HL-60/S4 treated with phorbol 12-myristate 13-acetate at 8.2 ng/mL for 4 days and 3 days (cell line): ENCODE data around the gene FADS3.

Source experiments
- in situ Hi-C: fragments of 300-500 bp; cut with MboI; formaldehyde crosslinking; loops from 2 replicates; pipeline ENCODE4 v1.15.0; 2022; ENCODE audit warnings: low sequenced_read_pairs

The FADS3 gene

DNA sequence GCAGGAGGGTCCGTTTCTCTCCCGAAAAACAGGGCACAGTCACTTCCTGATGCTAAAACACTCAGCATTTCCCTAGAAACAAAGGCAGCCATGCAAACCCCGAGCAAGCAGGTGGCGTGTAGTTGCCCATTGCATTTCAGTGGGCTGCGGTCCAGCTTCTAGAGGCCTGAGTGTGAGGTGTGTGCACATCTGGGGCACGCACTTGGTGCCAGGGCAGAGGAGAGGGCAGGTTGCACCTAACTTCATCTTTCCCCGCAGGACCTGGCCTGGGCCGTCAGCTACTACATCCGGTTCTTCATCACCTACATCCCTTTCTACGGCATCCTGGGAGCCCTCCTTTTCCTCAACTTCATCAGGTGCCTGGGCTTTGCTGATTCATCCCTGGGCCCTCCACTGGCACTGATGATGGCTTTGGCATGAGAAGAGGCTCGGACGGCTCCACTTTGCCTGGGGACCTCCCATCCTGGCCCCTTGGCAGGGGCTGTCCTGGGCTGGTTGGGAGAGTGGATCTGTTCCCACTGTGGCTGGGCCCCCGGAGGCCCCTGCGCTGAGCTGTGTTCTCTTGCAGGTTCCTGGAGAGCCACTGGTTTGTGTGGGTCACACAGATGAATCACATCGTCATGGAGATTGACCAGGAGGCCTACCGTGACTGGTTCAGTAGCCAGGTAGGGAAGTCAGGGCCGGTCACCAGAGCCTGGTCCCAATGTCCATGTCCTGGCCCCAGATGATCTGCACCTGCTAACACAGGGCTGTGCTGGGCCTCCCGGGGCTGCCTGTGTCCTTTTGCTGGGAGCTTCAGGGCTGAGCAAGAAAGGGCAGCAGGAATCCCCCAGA lies 28.4 kb downstream of the FADS3 start:
- in situ Hi-C loops: no loop called here

DNA sequence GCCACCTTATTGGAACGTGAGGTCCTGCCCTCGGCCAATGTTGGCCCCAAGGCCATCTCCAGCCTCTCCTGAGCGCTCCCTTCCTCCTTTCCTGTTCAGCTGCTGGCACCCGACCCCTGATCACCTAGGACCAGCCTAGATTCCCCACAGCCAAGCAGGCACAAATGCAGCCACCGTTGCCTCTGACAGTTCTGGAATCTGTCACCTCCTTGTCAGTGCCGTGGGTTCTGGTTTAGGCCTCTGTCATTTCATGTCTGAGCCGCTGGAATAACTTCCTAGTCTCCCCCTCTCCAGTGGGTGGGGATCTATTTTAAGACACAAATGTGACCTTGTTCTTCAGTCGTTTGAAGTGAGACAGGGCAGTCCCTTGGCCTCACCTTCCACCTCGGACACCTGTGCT lies 29.7 kb downstream of the FADS3 start:
- in situ Hi-C loops: no loop called here

DNA sequence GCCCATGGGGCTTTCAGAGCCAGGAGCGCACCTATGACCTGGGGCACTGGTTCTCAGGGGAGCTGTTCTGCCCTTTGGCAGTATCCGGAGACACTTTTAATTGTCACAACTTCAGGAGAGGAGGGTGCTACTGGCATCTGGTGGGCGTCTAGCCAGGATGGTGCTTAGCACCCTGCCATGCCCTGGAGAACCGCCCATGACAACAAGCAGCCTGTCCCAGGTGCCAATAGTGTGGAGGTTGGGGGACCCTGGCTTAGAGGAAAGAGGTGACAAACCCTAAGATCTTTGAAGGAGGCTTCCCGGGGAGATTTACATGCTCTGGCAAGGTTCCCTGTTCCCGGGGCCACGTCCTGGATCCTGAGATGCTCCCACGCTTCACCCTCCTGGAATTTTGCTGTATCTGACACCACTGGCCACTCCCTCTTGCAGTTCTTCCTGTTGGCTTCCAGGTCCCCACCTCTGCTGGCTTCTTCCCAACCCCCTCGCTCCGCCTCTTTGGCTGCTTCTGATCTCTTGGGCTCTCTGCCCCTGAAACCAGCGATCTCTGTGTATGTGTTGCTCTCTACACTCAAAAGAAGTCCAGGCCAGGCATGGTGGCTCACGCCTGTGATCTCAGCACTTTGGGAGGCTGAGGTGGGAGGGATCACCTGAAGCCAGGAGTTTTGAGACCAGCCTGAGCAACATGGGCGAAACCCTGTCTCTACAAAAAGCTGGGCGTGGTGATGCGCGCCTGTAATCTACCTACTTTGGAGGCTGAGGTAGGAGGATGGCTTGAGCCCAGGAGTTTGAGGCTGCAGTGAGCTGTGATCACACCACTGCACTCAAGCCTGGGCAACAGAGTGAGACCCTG lies 31.1 kb downstream of the FADS3 start:
- in situ Hi-C loops: no loop called here

DNA sequence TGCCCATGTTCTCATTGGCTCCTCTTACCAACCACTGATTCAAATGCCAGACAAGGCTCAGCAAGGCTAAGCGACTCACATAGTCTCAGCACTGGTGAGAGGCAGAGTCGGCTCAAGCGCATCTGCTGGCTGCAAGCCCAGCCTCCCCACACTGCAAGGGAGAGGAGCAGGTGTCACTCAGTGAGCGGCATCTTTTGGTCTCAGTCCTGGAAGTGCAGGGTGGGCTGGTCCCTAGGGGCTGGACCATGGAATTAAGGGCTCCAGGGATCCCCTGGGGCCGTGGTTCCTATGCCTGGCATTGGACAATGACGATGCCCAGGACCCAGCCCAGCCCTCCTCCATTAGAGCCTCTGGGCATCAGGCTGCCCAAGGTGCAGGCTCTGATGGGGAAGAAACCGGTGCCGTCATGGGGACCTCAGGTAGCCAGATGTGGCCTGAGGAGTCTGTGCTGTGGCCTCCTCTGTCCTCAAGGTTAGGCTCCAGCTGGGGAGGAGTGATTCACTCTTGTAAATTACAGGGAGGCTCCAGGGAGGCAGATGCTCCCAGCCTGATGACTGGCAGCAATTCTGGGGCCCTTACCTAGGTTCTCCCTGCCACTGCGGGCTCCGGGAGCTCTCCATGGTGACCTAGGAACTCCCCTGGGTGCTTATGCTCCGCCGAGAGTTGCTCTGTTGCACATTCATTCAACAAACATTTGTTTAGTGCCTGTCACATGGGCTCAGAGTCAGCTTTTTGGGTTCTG lies 35.2 kb downstream of the FADS3 start:
- in situ Hi-C loops: no loop called here

DNA sequence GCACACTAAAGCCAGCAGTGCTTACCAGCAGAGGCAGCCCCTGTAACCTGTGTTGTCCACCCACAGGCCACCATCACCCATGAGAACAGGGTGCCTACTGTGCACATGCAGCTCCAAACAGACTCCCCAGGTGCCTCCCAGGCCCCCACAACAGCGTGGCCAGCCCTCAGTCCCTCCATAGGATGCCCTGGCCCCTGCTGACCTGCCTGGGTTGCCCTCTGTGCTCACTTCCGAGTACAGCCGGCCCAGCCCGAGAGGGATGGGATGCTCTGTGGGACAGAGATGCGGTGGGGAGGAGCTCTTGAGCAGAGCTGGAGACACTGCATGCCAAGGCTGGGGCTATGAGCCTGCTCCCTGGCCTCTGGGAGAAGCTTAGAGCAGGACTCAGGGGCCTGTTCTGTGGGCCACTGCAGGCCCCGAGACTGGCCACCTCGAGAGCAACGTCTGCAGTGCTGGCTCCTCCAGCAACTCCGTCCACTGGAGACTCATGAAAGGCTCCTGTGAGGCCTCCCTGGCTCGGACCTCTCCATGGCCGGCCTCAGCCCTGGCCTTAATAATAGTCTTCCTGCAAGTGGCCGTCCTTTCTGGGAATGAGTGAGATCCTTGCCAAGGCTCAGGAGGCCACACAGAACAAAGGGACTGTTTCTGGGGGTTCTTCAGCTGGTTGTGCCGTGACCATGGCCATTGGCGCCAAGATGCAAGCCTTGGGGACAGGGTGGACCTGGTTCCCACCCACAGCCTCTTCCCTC lies 36.2 kb downstream of the FADS3 start:
- in situ Hi-C loops: no loop called here

DNA sequence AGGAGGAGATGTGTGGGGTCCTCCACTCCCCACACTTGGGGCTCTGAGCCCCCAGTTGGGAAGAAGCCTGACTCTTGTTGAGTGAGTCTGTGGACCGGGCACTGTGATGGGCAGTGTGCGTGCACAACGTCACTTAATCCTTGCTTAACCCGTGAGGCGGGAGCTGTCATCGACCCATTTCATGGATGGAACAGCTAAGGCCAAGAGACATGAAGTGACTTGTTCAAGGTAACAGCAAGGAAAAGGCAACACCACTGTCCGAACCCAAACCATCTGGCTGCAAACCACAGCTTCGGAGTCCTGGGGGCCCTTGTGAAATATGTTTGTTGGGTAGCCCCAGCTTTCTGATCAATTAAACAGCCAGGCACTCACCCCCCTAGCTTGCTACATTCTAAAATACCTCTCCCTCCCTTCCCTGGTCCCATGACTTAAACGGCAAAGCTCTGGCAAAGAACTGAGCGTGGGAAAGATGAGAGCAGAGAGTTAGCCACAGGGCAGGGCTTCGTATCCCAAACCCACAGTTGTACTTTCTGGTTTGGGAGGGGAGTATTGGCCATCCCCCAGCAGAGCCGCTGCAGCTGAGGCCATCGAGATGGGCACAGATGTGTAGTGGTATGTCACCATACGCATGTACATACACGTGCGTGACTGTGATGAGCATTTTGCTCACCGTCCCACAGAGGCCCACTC lies 37.0 kb downstream of the FADS3 start:
- in situ Hi-C loops: no loop called here

DNA sequence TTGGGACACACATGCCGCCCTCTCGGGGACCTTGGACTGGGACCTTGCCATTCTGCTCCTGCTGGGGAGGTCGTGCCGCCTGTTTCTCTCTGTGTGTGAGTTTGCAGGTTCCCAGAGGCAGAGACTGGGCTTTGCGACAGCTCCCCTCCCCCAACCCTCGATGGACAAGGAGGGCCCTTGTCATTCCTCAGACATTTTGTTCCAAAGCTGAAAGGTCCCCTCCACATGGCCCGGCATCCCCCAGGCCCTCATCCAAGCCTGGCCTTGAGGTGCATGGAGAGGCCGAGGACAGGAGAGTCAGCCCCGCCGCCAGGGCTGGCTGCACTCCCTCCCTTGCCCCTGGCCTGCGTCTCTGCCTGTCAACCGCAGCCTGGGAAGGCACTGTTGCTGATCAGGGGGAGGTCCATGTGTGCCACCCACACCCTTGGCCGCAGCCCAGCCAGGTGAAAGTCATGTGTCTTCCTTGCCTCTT lies 37.6 kb downstream of the FADS3 start:
- in situ Hi-C loops: no loop called here

DNA sequence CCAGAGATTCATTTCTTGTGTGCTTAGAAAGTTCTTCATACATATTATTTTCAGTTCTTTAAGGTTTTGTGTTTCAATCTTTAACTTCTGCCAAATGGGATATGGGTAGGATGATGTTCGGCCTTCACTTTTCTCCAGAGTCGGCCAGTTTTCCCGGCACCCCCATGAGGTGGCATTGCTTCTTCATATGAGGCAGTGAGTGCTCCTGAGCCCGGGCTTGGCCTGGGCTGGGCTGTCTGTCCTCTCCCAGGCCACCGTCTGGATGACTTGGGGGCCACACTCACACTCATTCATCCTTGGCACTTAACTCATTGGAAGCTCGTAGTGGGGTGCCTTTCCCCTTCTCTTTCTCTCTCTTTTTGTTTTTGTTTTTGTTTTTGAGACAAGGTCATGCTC lies 39.4 kb downstream of the FADS3 start:
- in situ Hi-C loops: no loop called here

DNA sequence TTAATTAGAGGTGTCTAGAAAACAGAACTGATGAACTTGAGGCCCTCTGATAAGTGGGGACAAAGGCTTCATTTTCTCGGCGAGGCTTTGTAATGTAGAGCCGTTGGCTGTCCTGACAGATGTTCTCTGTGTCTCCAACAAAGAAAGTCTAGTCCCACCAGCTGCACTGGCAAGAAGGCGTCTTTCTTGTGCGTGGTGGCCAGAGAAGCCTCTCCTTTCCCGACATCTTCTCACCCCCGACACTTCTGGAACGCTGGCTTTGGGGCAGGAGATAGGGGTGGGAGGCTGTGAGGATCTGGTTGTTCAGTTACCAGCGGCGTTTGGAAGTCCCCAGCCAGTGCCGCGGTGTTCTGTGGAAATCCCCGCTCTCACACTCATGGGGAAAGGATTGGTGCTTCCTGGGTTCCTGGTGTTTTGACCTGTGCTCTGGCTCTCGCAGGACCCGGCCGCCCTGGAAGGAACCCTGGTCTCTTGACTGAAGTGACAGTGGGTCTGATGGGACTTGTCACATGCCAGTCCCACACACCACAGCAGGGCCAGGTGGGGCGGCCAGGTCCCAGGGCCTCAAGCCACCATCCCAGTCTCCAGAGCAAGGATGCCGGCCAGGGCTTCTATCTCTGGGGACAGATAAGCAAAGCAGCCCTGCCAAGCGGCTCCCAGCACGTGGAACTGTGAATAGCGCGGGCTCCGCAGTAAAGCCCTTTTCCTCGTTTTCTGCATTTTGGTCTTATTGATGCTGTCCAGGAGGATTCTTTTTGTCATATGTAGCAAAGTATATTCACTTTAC lies 40.0 kb downstream of the FADS3 start:
- in situ Hi-C loops: no loop called here

DNA sequence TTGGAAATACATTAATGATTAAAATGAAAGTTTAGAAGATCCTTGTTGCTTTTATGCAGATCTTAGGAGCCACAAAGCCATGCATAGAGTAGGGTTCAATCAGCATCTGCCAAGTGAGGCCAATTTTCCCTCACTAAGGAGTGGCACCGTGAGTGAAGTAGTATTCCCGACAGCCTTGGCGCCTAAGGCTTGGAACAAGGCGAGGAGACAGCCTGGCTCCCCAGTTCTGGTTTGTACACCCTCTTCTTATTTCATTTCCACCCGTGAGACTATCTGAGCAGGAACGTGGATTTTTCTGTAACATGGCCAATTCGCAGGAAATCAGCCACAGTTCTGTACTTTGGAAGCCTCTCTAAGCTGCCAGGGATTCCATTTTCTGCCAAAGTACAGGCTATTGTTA lies 40.7 kb downstream of the FADS3 start:
- in situ Hi-C loops: no loop called here

DNA sequence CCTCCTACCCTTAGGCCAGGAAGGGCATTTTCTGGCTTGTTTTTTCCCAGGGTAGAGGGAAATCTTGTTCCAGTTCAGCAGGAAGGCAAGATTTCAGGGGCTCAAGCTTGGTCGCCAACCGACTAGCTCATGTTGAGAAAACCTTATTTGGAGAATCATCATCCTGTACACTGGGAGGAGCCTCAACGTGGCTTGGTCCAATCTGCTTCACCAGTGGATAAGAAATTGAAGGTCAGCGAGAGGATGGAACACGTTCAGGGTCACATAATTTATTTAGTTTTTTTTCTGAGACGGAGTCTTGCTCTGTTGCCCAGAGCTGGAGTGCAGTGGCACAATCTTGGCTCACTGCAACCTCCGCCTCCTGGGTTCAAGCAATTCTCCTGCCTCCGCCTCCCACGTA lies 42.7 kb downstream of the FADS3 start:
- in situ Hi-C loops: no loop called here

DNA sequence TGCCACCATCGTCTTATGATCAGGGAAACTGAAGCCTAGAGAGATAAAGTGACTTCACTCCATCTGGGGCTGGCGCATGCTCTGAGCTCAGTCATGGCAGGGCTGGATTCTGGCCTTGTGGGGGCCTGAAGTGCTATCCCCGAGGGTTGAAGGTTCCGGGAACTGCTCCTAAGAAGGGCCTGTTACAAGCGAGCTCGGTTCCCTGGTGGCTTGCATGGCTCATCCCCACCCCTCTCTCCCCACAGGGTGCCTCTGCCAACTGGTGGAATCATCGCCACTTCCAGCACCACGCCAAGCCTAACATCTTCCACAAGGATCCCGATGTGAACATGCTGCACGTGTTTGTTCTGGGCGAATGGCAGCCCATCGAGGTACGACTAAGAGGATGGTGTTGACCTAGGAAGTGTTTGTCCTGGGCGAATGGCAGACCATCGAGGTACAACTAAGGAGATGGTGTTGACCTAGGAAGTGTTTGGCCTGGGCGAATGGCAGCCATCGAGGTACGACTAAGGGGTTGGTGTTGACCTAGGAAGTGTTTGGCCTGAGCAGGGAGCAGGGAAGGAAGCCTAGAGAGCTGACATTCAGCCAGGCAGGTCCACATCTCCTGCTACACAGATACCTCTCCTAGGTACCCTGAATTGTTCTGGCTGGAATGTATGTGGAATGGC lies 43.3 kb downstream of the FADS3 start:
- in situ Hi-C loops: no loop called here

DNA sequence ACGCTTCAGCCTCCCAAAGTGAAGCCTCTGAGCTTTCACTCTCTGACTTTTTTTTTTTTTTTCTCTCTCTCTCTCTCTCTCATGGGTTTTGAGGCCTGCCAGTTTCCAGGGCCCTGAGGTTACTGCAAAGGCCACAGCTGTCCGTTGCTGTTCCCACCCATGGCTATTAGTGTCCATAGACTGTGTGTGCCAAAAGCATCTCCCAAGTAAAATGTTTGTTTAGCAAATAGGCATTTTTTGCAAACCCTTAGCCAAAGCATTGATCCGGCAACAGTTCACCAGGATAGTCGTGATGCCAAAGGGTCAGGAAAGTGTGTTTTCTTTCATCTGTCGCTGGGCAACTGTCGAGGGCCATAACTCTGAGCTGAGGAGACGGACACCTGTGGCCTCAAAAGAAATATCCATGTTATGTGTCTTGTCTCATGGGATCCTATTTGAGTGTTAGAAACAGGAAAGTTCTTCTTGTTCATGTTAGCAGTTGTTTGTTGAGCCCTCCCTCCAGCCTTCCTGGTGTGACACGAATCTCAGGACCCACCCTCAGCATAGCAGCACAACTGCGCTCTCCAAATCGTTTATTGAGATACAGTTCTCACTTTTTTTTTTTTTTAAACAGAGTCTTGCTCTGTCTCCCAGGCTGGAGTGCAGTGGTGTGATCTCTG lies 44.9 kb downstream of the FADS3 start:
- in situ Hi-C loops: no loop called here

DNA sequence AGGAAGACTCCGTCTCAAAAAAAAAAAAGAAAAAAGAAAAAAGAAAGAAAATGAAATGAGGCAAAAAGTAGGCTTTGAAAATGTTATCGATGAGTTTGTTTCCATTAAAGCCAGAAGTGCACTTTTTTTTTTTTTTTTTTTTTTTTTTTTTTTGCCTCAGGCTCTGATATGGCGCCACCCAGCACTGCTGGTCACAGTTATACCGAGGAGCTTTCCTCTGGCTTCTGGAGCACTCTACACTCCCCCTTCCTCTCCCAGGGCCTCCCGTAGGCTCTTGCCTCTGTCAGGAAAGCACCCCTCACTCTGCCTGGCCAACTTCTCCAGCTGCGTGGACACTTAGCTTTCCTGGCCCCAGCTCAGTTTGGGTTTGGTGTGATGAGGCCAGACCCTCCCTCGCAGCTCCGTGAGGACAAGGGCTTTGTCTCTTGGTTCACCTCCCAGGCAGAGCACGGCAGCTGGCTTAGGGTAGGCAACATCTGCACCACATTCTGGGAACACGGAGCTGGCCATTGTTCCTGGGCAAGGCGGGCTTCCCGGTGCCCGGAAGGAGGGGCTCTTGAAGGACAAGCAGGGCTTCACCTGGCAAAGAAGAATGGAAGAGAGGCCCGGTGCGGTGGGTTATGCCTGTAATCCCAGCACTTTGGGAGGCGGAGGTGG lies 46.3 kb downstream of the FADS3 start:
- in situ Hi-C loops: no loop called here

DNA sequence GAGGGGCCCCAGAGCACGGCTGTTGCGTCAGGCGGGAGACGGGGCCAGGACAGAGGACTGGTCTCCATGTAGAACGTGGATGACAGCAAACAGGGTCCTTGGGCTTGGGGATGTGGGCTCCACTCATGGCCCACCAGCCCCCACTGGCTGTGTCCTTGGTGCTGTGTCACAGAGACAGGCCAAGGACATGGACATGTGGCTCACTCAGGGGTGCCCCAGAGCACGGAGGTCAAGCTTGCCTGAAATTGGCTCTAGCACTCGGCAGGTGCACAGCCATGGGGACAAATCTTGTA lies 48.9 kb downstream of the FADS3 start:
- in situ Hi-C loops: no loop called here

DNA sequence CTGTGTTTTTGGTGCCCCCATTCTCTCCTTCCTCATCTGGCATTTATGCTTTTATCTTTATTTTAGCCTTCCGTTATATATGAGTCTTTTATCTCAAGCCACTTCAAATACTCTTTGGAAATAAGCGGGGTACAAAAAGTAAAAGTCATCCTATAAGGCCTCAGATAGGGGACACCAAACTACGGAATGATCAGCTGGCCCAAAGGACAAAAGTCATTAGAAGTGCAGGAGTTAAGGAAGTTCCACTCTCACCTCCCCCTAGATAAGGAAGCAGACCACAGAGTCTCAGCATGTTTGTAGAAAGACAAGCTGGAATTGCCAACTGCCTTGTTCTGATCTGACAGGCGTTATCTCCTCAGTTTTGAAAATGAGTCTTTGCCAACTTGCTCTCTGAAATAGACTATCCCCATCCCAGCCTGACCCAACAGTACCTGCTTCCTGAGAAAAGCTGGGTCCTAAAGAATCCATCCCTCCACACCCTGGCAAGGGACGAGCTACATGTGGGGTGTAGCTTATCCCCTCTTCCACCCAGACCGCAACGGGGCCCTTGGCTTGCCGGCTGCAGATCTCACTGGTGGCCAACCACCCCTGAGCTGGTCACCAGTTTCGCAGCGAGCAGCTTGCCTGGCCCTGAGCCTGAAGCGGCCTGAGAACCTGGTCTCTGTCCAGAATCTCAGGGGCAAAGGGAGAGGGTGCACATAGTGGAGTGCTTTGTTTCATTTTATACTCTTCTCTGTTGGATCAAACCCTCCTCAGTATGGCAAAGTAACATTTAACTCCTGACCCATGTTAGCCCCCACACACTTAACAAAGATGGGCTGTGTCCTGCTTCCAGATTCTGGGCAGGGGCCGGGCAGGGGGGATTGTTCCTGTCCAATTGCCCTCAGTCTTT lies 49.5 kb downstream of the FADS3 start:
- in situ Hi-C loops: no loop called here

DNA sequence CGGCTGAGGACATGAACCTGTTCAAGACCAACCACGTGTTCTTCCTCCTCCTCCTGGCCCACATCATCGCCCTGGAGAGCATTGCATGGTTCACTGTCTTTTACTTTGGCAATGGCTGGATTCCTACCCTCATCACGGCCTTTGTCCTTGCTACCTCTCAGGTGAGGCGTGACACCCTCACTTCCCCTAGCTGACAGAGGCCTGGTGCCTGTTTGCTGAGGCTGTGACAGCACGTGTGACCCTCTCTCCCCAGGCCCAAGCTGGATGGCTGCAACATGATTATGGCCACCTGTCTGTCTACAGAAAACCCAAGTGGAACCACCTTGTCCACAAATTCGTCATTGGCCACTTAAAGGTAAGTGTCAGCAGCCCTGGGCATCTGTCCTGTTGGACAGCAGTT lies 51.0 kb downstream of the FADS3 start:
- in situ Hi-C loops: no loop called here
